HEK293 (cell line): ENCODE results near the gene IL18RAP.

ENCODE experiments used
- CTCF ChIA-PET: fragments of 350-600 bp; formaldehyde crosslinking; extraction: SDS; loops from one replicate; lab custom pipeline; 2021; ENCODE audit warnings: antibody characterized with exemption; lab: Yijun Ruan, JAX
- POLR2A ChIA-PET: fragments of 300-600 bp; formaldehyde crosslinking; extraction: SDS; loops from one replicate; lab custom pipeline; 2020; ENCODE audit warnings: antibody characterized with exemption, inconsistent platforms; lab: Yijun Ruan, JAX
- H3K27ac ChIP-seq: fragments of 200-500 bp; sonication (Bioruptor generic); 2 replicates; pipeline ENCODE4 v1.5.1; 2014; ENCODE audit warnings: low read depth, low read length, control low read depth, inconsistent platforms; ENCODE audit errors: extremely low read depth
- H3K36me3 ChIP-seq, 2 experiments: fragments of 200-500 bp in 1 of 2; sonication (Bioruptor generic) in 1 of 2; 1 replicate in 1 of 2; 2 replicates in 1 of 2; pipeline ENCODE4 v1.5.1; 2014 to 2017; ENCODE audit warnings: inconsistent platforms in 2 of 2, low read length in 2 of 2; ENCODE audit not compliant: control insufficient read depth in 2 of 2, insufficient read depth in 1 of 2
- H3K4me1 ChIP-seq: fragments of 200-500 bp; sonication (Bioruptor generic); 2 replicates; pipeline ENCODE4 v1.5.1; 2014; ENCODE audit warnings: mild to moderate bottlenecking, low read length, inconsistent platforms; ENCODE audit not compliant: control insufficient read depth, insufficient read depth
- H3K4me3 ChIP-seq: 2 replicates; pipeline ENCODE4 v1.5.1; 2011; ENCODE audit warnings: low read depth, mild to moderate bottlenecking, control low read depth, low read length, moderate library complexity
- H3K9me3 ChIP-seq: fragments of 200-500 bp; sonication (Bioruptor generic); 2 replicates; pipeline ENCODE4 v1.5.1; 2014; ENCODE audit warnings: low read depth, low read length, inconsistent platforms; ENCODE audit not compliant: control insufficient read depth, insufficient read depth
- BCL11A ChIP-seq: fragments of 450-650 bp; formaldehyde crosslinking; IDR thresholded peaks from 2 replicates; pipeline ENCODE4 v1.5.1; 2016; ENCODE audit warnings: low read depth, missing biosample characterization, missing genetic modification characterization
- GLIS1 ChIP-seq: fragments of 450-650 bp; formaldehyde crosslinking; IDR thresholded peaks from 2 replicates; pipeline ENCODE4 v1.5.1; 2016; ENCODE audit warnings: missing biosample characterization, missing genetic modification characterization
- HOXA7 ChIP-seq: sonication (generic); formaldehyde crosslinking; IDR thresholded peaks from 2 replicates; pipeline ENCODE4 v1.8.1; 2022; ENCODE audit warnings: missing genetic modification reagents, borderline replicate concordance
- KLF17 ChIP-seq: fragments of 450-650 bp; formaldehyde crosslinking; IDR thresholded peaks from 2 replicates; pipeline ENCODE4 v1.5.1; 2016; ENCODE audit warnings: missing biosample characterization, missing genetic modification characterization
- MZF1 ChIP-seq: fragments of 450-650 bp; formaldehyde crosslinking; IDR thresholded peaks from 2 replicates; pipeline ENCODE4 v1.5.1; 2017; ENCODE audit warnings: missing biosample characterization, missing genetic modification characterization, borderline replicate concordance
- OVOL3 ChIP-seq: fragments of 450-650 bp; formaldehyde crosslinking; IDR thresholded peaks from 2 replicates; pipeline ENCODE4 v1.5.1; 2016; ENCODE audit warnings: missing biosample characterization, missing genetic modification characterization
- PRDM1 ChIP-seq: fragments of 450-650 bp; formaldehyde crosslinking; IDR thresholded peaks from 2 replicates; pipeline ENCODE4; 2016; ENCODE audit warnings: missing biosample characterization, missing genetic modification characterization
- SALL2 ChIP-seq: fragments of 450-650 bp; formaldehyde crosslinking; IDR thresholded peaks from 2 replicates; pipeline ENCODE4 v1.5.0; 2017; ENCODE audit warnings: missing biosample characterization, mild to moderate bottlenecking, missing genetic modification characterization, borderline replicate concordance
- SP3 ChIP-seq: fragments of 450-650 bp; formaldehyde crosslinking; IDR thresholded peaks from 2 replicates; pipeline ENCODE4 v1.5.1; 2016; ENCODE audit warnings: missing biosample characterization, missing genetic modification characterization
- ZBTB17 ChIP-seq: fragments of 450-650 bp; formaldehyde crosslinking; IDR thresholded peaks from 2 replicates; pipeline ENCODE4 v1.5.1; 2016; ENCODE audit warnings: missing biosample characterization, missing genetic modification characterization
- ZFP69B ChIP-seq: fragments of 450-650 bp; formaldehyde crosslinking; IDR thresholded peaks from 2 replicates; pipeline ENCODE4 v1.5.1; 2016; ENCODE audit warnings: missing biosample characterization, missing genetic modification characterization
- ZNF133 ChIP-seq: fragments of 450-650 bp; formaldehyde crosslinking; IDR thresholded peaks from 2 replicates; pipeline ENCODE4 v1.5.1; 2016; ENCODE audit warnings: missing biosample characterization, missing genetic modification characterization
- ZNF174 ChIP-seq: fragments of 450-650 bp; formaldehyde crosslinking; IDR thresholded peaks from 2 replicates; pipeline ENCODE4 v1.5.0; 2017; ENCODE audit warnings: missing biosample characterization, mild to moderate bottlenecking, missing genetic modification characterization
- ZNF2 ChIP-seq: fragments of 450-650 bp; formaldehyde crosslinking; IDR thresholded peaks from 2 replicates; pipeline ENCODE4 v1.5.1; 2016; ENCODE audit warnings: missing biosample characterization, missing genetic modification characterization
- ZNF223 ChIP-seq: fragments of 450-650 bp; formaldehyde crosslinking; IDR thresholded peaks from 2 replicates; pipeline ENCODE4 v1.5.1; 2016; ENCODE audit warnings: missing biosample characterization, missing genetic modification characterization
- ZNF239 ChIP-seq: fragments of 450-650 bp; formaldehyde crosslinking; IDR thresholded peaks from 2 replicates; pipeline ENCODE4 v1.5.1; 2016; ENCODE audit warnings: missing biosample characterization, missing genetic modification characterization
- ZNF311 ChIP-seq: fragments of 450-650 bp; formaldehyde crosslinking; IDR thresholded peaks from 2 replicates; pipeline ENCODE4 v1.5.1; 2017; ENCODE audit warnings: missing biosample characterization, missing genetic modification characterization, borderline replicate concordance
- ZNF324 ChIP-seq: fragments of 450-650 bp; formaldehyde crosslinking; IDR thresholded peaks from 2 replicates; pipeline ENCODE4 v1.5.1; 2016; ENCODE audit warnings: missing biosample characterization, missing genetic modification characterization
- ZNF404 ChIP-seq: fragments of 450-650 bp; formaldehyde crosslinking; IDR thresholded peaks from 2 replicates; pipeline ENCODE4 v1.5.1; 2017; ENCODE audit warnings: missing biosample characterization, missing genetic modification characterization
- ZNF416 ChIP-seq: fragments of 450-650 bp; formaldehyde crosslinking; IDR thresholded peaks from 2 replicates; pipeline ENCODE4 v1.5.1; 2016; ENCODE audit warnings: missing biosample characterization, missing genetic modification characterization
- ZNF501 ChIP-seq: fragments of 450-650 bp; formaldehyde crosslinking; IDR thresholded peaks from 2 replicates; pipeline ENCODE4 v1.5.1; 2016; ENCODE audit warnings: missing biosample characterization, missing genetic modification characterization
- ZNF513 ChIP-seq: fragments of 450-650 bp; IDR thresholded peaks from 2 replicates; pipeline ENCODE4 v1.5.1; 2018; ENCODE audit warnings: missing biosample characterization, missing genetic modification characterization
- ZNF549 ChIP-seq: fragments of 450-650 bp; IDR thresholded peaks from 2 replicates; pipeline ENCODE4 v1.5.1; 2018; ENCODE audit warnings: missing biosample characterization, missing genetic modification characterization, mild to moderate bottlenecking, inconsistent platforms, moderate library complexity
- ZNF624 ChIP-seq: fragments of 450-650 bp; formaldehyde crosslinking; IDR thresholded peaks from 2 replicates; pipeline ENCODE4 v1.5.1; 2017; ENCODE audit warnings: missing biosample characterization, missing genetic modification characterization
- ZNF626 ChIP-seq: fragments of 450-650 bp; sonication (Bioruptor Pico); formaldehyde crosslinking; IDR thresholded peaks from 2 replicates; pipeline ENCODE4 v1.5.1; 2018; ENCODE audit warnings: missing biosample characterization, missing genetic modification characterization, inconsistent platforms
- ZNF664 ChIP-seq: fragments of 450-650 bp; formaldehyde crosslinking; IDR thresholded peaks from 2 replicates; pipeline ENCODE4 v1.5.1; 2016; ENCODE audit warnings: missing biosample characterization, missing genetic modification characterization
- ZNF768 ChIP-seq: fragments of 450-650 bp; formaldehyde crosslinking; IDR thresholded peaks from 2 replicates; pipeline ENCODE4 v1.5.1; 2018; ENCODE audit warnings: missing biosample characterization, mild to moderate bottlenecking, missing genetic modification characterization
- ZNF791 ChIP-seq: fragments of 450-650 bp; formaldehyde crosslinking; IDR thresholded peaks from 2 replicates; pipeline ENCODE4 v1.5.1; 2016; ENCODE audit warnings: missing biosample characterization, missing genetic modification characterization

The IL18RAP gene

GRCh38 chr2:102486941-102487702, 64.2 kb downstream of the IL18RAP start:
- no peak overlapping the region for H3K4me3 ChIP-seq
- no peaks in the 10 kb centered on the region for H3K36me3 ChIP-seq
- TF ChIP-seq ZNF626 (tag by site-specific recombination) (no peak), ZNF223 (tag by site-specific recombination) (no peak), PRDM1 (tag by site-specific recombination) (no peak), ZNF311 (tag by site-specific recombination) (no peak), ZNF501 (tag by site-specific recombination) (no peak), KLF17 (tag by site-specific recombination) (no peak), ZNF2 (tag by site-specific recombination) (no peak), ZNF791 (tag by site-specific recombination) (no peak), SALL2 (no peak), ZNF624 (tag by site-specific recombination) (no peak), ZNF174 (no peak), ZFP69B (no peak), ZNF239 (tag by site-specific recombination) (no peak), BCL11A (tag by site-specific recombination) (no peak), MZF1 (tag by site-specific recombination) (no peak)
- no peaks in the 10 kb centered on the region for H3K9me3 ChIP-seq
- H3K4me1 ChIP-seq, result no peaks in the 10 kb centered on the region
- ChIA-PET CTCF (interaction anchor here (1.0 to 4.4 kb wide), 2 partner anchors 14 to 106 kb away, joined by 3 to 23 read pairs; partner anchors contain the start of gene SLC9A4), POLR2A (interaction anchor here (0.6 kb wide), 1 partner anchor 383 kb away, joined by 6 read pairs; no protein-coding TSS in a partner anchor)
- no peak overlapping the region for H3K27ac ChIP-seq

GRCh38 chr2:102487761-102488462, 65.0 kb downstream of the IL18RAP start:
- POLR2A ChIA-PET, result interaction anchor here (0.6 kb wide), 1 partner anchor 384 kb away, joined by 6 read pairs; no protein-coding TSS in a partner anchor
- H3K36me3 ChIP-seq, result no peaks in the 10 kb centered on the region
- no peaks in the 10 kb centered on the region for H3K4me1 ChIP-seq
- TF ChIP-seq OVOL3 (no peak), ZNF133 (no peak), HOXA7 (no peak), ZNF768 (no peak), ZBTB17 (tag by site-specific recombination) (no peak), ZNF324 (no peak), GLIS1 (tag by site-specific recombination) (no peak), ZNF404 (tag by site-specific recombination) (no peak), ZNF513 (tag by site-specific recombination) (no peak), ZNF416 (no peak), ZNF549 (tag by site-specific recombination) (no peak), SP3 (tag by site-specific recombination) (no peak), ZNF664 (tag by site-specific recombination) (no peak)
- H3K4me3 ChIP-seq, result no peak overlapping the region
- H3K9me3 ChIP-seq, result no peaks in the 10 kb centered on the region
- CTCF ChIA-PET, result interaction anchor here (0.7 to 4.4 kb wide), 4 partner anchors 15 to 1733 kb away, joined by 3 to 23 read pairs (median 4); partner anchors contain the start of gene SLC9A4
- no peak overlapping the region for H3K27ac ChIP-seq
